Panc1 (cell line): ENCODE data around the gene OTOGL.

ENCODE experiments used
- POLR2AphosphoS5 ChIP-seq: IDR thresholded peaks from 2 replicates; pipeline ENCODE4 v1.6.1; 2012; ENCODE audit warnings: mild to moderate bottlenecking, low read depth, low read length, moderate library complexity
- SIN3A ChIP-seq: IDR thresholded peaks from 2 replicates; pipeline ENCODE4 v1.6.1; 2012; ENCODE audit warnings: low read depth, mild to moderate bottlenecking, low read length, moderate library complexity, borderline replicate concordance; ENCODE audit not compliant: insufficient read depth
- TCF7L2 ChIP-seq: IDR thresholded peaks from 2 replicates; pipeline ENCODE4 v1.6.1; 2011; ENCODE audit warnings: mild to moderate bottlenecking, low read depth, low read length, inconsistent platforms
- TF ChIP-seq, protein P1 (sequence below): fragments of 450-650 bp; IDR thresholded peaks from 2 replicates; pipeline ENCODE4 v1.5.1; 2017; ENCODE audit warnings: mild to moderate bottlenecking
- TF ChIP-seq, protein P2 (sequence below), 2 experiments: IDR thresholded peaks; 2 replicates each; pipeline ENCODE4 v1.6.1; 2011 to 2012; ENCODE audit warnings: low read depth in 2 of 2, control low read depth in 1 of 2, low read length in 1 of 2, mild to moderate bottlenecking in 1 of 2, moderate library complexity in 1 of 2; ENCODE audit not compliant: insufficient read depth in 1 of 2

DNA sequence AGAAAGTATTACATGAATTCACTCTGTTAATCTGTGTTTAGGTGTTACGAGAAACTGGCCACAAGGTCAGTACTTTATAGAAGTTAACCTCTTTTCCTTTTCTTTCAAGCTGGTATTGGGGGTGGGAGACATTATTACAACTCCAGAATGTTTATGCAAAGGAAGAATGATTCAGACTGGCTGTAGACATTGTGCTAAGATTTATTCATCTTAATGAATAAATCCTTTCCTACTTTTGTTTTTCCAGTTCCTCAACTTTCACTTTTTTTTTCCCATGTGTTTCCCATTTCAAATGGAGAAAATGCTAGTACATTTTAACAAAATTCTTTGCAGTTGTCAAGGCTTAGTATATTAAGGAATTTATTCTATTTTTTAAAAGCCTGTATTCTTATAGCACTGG is 1.3 kb downstream of the OTOGL start:
- TF ChIP-seq, protein P1, sequence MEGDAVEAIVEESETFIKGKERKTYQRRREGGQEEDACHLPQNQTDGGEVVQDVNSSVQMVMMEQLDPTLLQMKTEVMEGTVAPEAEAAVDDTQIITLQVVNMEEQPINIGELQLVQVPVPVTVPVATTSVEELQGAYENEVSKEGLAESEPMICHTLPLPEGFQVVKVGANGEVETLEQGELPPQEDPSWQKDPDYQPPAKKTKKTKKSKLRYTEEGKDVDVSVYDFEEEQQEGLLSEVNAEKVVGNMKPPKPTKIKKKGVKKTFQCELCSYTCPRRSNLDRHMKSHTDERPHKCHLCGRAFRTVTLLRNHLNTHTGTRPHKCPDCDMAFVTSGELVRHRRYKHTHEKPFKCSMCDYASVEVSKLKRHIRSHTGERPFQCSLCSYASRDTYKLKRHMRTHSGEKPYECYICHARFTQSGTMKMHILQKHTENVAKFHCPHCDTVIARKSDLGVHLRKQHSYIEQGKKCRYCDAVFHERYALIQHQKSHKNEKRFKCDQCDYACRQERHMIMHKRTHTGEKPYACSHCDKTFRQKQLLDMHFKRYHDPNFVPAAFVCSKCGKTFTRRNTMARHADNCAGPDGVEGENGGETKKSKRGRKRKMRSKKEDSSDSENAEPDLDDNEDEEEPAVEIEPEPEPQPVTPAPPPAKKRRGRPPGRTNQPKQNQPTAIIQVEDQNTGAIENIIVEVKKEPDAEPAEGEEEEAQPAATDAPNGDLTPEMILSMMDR, result no peak
- TF ChIP-seq TCF7L2 (no peak), POLR2AphosphoS5 (no peak), SIN3A (no peak)
- TF ChIP-seq, protein P2, sequence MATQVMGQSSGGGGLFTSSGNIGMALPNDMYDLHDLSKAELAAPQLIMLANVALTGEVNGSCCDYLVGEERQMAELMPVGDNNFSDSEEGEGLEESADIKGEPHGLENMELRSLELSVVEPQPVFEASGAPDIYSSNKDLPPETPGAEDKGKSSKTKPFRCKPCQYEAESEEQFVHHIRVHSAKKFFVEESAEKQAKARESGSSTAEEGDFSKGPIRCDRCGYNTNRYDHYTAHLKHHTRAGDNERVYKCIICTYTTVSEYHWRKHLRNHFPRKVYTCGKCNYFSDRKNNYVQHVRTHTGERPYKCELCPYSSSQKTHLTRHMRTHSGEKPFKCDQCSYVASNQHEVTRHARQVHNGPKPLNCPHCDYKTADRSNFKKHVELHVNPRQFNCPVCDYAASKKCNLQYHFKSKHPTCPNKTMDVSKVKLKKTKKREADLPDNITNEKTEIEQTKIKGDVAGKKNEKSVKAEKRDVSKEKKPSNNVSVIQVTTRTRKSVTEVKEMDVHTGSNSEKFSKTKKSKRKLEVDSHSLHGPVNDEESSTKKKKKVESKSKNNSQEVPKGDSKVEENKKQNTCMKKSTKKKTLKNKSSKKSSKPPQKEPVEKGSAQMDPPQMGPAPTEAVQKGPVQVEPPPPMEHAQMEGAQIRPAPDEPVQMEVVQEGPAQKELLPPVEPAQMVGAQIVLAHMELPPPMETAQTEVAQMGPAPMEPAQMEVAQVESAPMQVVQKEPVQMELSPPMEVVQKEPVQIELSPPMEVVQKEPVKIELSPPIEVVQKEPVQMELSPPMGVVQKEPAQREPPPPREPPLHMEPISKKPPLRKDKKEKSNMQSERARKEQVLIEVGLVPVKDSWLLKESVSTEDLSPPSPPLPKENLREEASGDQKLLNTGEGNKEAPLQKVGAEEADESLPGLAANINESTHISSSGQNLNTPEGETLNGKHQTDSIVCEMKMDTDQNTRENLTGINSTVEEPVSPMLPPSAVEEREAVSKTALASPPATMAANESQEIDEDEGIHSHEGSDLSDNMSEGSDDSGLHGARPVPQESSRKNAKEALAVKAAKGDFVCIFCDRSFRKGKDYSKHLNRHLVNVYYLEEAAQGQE (IDR thresholded peaks at IDR 0.05; ENCODE audit: insufficient read depth in 1 of 2, low read depth in 2 of 2, low read length in 1 of 2), result no peak
